Psoas muscle (tissue), 8 donors: ENCODE data around the gene GALNT16. TPM values are rescaled to one million over a fixed set of nuclear protein-coding genes. Genes with fewer than 3 reads are reported as not detected.
A peak's percentile ranks its signal among the peaks of the same experiment; 100 is the strongest.

Experiments
- ATAC-seq, 4 donors: fragments of 200-7000 bp; cut with Tn5 transposase; one replicate each; pipeline ENCODE4 v1.9.1; 2020; ENCODE audit warnings: moderate library complexity in 3 of 4, mild to moderate bottlenecking in 2 of 4
- DNase-seq, 2 donors: peaks; one replicate each; pipeline ENCODE4 v3.0.0-alpha.2; 2020
- H3K27ac ChIP-seq: fragments of 200-600 bp; one replicate; pipeline ENCODE4 v1.8.0; 2022
- H3K27me3 ChIP-seq, 3 donors: fragments of 200-600 bp in 1 of 3; one replicate each; pipeline versions ENCODE4 v1.6.1 to v1.8.0; 2013 to 2022; ENCODE audit warnings: low read length in 2 of 3, mild to moderate bottlenecking in 2 of 3, moderate library complexity in 1 of 3; ENCODE audit not compliant: insufficient read depth in 3 of 3
- H3K36me3 ChIP-seq, 2 donors: fragments of 200-600 bp in 1 of 2; one replicate each; pipeline versions ENCODE4 v1.6.1 to v1.8.0; 2013 to 2022; ENCODE audit warnings: low read depth in 1 of 2, mild to moderate bottlenecking in 1 of 2, moderate library complexity in 1 of 2; ENCODE audit not compliant: insufficient read depth in 1 of 2
- H3K4me1 ChIP-seq: fragments of 200-600 bp; one replicate; pipeline ENCODE4 v1.8.0; 2022
- H3K4me3 ChIP-seq: fragments of 200-600 bp; one replicate; pipeline ENCODE4 v1.8.0; 2022; ENCODE audit warnings: mild to moderate bottlenecking
- H3K9me3 ChIP-seq: fragments of 200-600 bp; one replicate; pipeline ENCODE4 v1.8.0; 2022
- CTCF ChIP-seq: fragments of 200-600 bp; IDR thresholded peaks from one replicate; pipeline ENCODE4 v1.8.0; 2022; ENCODE audit warnings: antibody characterized with exemption
- WGBS, 3 donors: extraction: QIAGEN DNeasy Blood & Tissue Kit; methylation state at CpG; one replicate each; pipeline versions ENCODE4 v1.1.6 to v1.1.7; 2013; 5-methylcytosine and 5-hydroxymethylcytosine counted together
- intact Hi-C, 2 donors: fragments of 100-400 bp; cut with DNase I; formaldehyde crosslinking; loops; one replicate each; pipeline versions ENCODE4 v1.11.0 to v1.14.2; 2022
- polyA plus RNA-seq, 3 donors: library from polyadenylated mRNA; stranded (reverse); fragments of 200-250 nt; gene quantifications; one replicate each; pipeline ENCODE4 v1.2.3, GENCODE V29; 2013
- total RNA-seq, 4 donors: library from RNA; stranded (reverse); fragmentation: NEBNext Ultra II Directional in 2 of 4; extraction: Animal tissue kit (Norgen Biotek cat#: 25700) in 2 of 4; gene quantifications; one replicate each; pipeline versions ENCODE4 v1.2.1 to v1.2.4, GENCODE V29; 2021 to 2023
- donor health status: healthy with polysubstance abuse.
- donor health status: DM: no; HTN: no; CAD: no; lungs with moderate emphysema.
- donor health status: Bipolar disorder and iron deficiency.
- donor health status: healthy.
- donor health status: DM: yes; HTN: yes; CAD: no.
- donor health status: DM: no; HTN: no; CAD: no.
- donor health status: DM: no; HTN: no; CAD: no.
- donor health status: DM: yes; HTN: yes; CAD: no.

Gene GALNT16
- total and polyA plus RNA-seq, 7 donors: 0.83 to 2.6 (median 1.7) TPM

GRCh38 chr14:69263771-69264170, 3.8 kb downstream of the GALNT16 start:
- no peaks in the 10 kb centered on the region for H3K9me3 ChIP-seq
- DNase-seq: peak; percentile 43 to 68
- ATAC-seq: peak in 1 of 4 donors; percentile 5
- TF ChIP-seq CTCF: no peak
- 30 to 45% (median 32%) methylated on average over 8 of the region's 8 CpGs for WGBS, 3 donors
- intact Hi-C loops: loop anchor here in 1 of 2 donors (5.0 kb wide), 2 partner anchors 84 to 99 kb away; no protein-coding TSS in a partner anchor
- peak overlapping the region; percentile 41 for H3K27ac ChIP-seq
- H3K27me3 ChIP-seq: peaks cover 0 to 57% (median 15%) of the 10 kb centered on the region in 3 donors
- H3K36me3 ChIP-seq: no peaks in the 10 kb centered on the region
- no peak overlapping the region for H3K4me3 ChIP-seq
- peaks cover 6% of the 10 kb centered on the region for H3K4me1 ChIP-seq

DNA sequence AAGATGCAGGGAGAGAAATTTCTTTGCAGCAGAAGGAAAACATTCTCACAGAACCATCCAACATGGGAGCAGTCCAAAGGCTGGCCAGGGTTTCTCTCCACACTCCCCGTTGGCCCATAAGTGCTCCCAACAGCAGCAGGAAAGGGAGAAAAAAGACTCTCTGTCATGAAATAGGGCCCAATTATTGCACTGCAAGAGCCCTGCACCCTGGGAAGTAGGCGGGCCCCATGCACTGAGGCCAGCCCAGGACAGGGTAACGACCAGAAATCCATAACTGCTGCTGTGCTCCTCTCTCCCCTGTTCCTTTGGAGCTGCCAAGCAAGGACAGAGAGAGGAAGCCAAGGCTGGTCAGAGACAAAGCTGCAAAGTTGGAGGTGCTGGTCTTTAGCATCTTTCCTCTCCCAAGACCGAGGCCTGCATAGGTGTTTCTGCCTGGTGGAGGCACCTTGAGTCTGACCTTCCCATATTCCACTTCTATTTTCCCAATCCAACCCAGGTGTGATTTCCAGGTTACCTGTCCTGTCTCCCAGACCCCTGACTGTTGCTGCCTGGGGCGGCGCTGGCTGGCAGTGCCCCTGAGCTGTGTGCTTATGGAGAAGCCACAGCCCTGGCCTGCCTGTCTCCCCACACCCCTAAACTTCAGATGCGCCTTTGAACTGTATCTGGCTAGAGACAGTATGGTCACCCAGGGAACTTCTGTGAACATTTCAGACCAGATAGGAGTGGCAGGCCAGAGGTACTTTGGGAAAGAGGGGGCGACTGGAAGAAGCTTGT, 6.8 kb downstream of the GALNT16 start:
- Histone ChIP-seq H3K4me1 (no peaks in the 10 kb centered on the region), H3K9me3 (no peaks in the 10 kb centered on the region), H3K4me3 (no peak overlapping the region), H3K27ac (no peak overlapping the region), H3K27me3 (peaks cover 0 to 30% (median 3%) of the 10 kb centered on the region in 3 donors), H3K36me3 (no peaks in the 10 kb centered on the region)
- WGBS, 3 donors: 78 to 87% (median 81%) methylated on average over 8 of the region's 8 CpGs
- no peak for TF ChIP-seq CTCF
- intact Hi-C loops: no loop called here
- no peak for ATAC-seq
- DNase-seq: no peak

DNA sequence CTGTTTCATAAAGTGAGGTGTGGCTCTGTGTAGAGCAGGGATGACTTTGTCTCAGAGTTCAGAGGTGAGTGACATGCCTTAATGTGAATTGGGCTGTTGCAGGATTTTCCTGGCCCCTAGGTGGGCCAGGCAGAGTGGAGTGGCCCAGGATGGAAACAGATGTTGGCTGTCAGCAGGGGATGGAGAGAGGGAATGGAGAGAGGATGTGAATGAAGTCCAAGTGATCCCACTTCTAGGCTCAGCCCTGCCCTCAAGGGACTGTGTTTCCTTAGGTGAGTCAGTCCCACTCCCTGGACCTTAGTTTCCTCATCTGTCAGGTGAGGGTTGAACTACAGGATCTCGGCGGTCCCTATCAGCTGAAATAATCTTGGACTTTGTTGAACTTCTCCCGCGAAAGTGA, 7.5 kb downstream of the GALNT16 start:
- no peak for TF ChIP-seq CTCF
- 91 to 94% (median 93%) methylated on average over 4 of the region's 4 CpGs for WGBS, 3 donors
- ATAC-seq (no peak), DNase-seq (no peak)
- H3K9me3 ChIP-seq: no peaks in the 10 kb centered on the region
- intact Hi-C loops: no loop called here
- peaks cover 0 to 22% (median 3%) of the 10 kb centered on the region in 3 donors for H3K27me3 ChIP-seq
- no peaks in the 10 kb centered on the region for H3K36me3 ChIP-seq
- H3K4me3 ChIP-seq: no peak overlapping the region
- H3K4me1 ChIP-seq: no peaks in the 10 kb centered on the region
- no peak overlapping the region for H3K27ac ChIP-seq

DNA sequence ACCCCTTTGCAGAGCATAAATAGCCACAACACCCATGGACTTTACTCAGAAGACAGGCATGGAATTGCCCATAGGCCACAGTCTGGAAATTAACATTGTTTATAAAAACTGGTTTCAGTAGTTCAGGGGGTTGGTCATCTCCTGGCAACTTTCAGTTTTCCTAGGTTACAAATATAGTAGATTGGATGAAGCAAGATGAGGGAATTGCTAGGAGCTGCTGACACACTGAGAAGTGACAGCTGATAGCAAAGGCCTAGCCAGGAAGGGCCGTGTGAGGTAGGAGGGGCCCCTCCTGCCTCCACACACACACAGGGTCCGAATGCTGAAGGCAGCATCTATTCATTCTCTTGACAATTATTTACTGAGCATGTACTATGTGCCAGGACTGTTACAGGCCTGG, 8.3 kb downstream of the GALNT16 start:
- intact Hi-C loops: no loop called here
- Histone ChIP-seq H3K4me3 (no peak overlapping the region), H3K27ac (no peak overlapping the region), H3K9me3 (no peaks in the 10 kb centered on the region), H3K27me3 (peaks cover 0 to 15% (median 3%) of the 10 kb centered on the region in 3 donors), H3K4me1 (no peaks in the 10 kb centered on the region), H3K36me3 (no peaks in the 10 kb centered on the region)
- DNase-seq (no peak), ATAC-seq (no peak)
- WGBS, 3 donors: 41 to 56% (median 47%) methylated on average over 2 of the region's 2 CpGs
- TF ChIP-seq CTCF: no peak

DNA sequence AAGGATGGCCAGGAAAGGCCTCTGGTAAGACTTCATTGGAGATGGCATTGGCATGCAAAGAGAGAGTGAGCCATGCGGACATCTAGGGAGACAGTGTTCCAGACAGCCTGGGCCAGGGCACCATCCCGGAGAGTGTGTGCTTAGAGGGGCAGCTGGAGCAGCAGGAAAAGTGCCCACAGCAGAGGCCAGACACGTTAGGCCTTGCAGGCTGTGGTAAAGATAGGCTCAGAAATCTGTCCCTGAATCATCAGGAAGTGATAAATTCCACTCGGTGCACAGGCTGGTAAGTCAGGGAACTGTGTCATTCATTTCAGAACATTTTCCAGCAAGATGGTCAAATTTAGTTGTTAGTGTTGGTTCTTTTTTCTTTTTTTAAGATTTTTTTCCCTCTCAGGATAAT, 8.8 kb downstream of the GALNT16 start:
- no peaks in the 10 kb centered on the region for H3K4me1 ChIP-seq
- no peaks in the 10 kb centered on the region for H3K36me3 ChIP-seq
- DNase-seq (no peak), ATAC-seq (no peak)
- peaks cover 0 to 10% (median 3%) of the 10 kb centered on the region in 3 donors for H3K27me3 ChIP-seq
- intact Hi-C loops: no loop called here
- WGBS, 3 donors: 54 to 69% (median 59%) methylated on average over 4 of the region's 4 CpGs
- no peak overlapping the region for H3K27ac ChIP-seq
- TF ChIP-seq CTCF: no peak
- no peak overlapping the region for H3K4me3 ChIP-seq
- no peaks in the 10 kb centered on the region for H3K9me3 ChIP-seq
